Activated naive CD4-positive, alpha-beta T cell treated with anti-CD3 and anti-CD28 coated beads, Interleukin-2, amount 10 ng/mL, durations not matched to agents 7 days and 5 days (primary cell): Measurements from ENCODE around the gene BEST1.

Experiments
- CTCF ChIA-PET: fragments of 350-600 bp; sonication (Branson Sonifier 250); formaldehyde crosslinking; loops from one replicate; lab custom pipeline; 2021; ENCODE audit warnings: antibody characterized with exemption; lab: Charles Lee
- DNase-seq: peaks from one replicate; pipeline ENCODE4 v3.0.0-alpha.2; 2020
- H3K27ac Mint-ChIP-seq: one replicate; pipeline ENCODE4 v1.8.0; 2021; ENCODE audit warnings: mild to moderate bottlenecking, moderate library complexity, mixed read lengths
- H3K27me3 Mint-ChIP-seq: one replicate; pipeline ENCODE4 v1.8.0; 2021; ENCODE audit warnings: mild to moderate bottlenecking, mixed read lengths
- H3K36me3 Mint-ChIP-seq: one replicate; pipeline ENCODE4 v1.8.0; 2021; ENCODE audit warnings: mixed read lengths
- H3K4me1 Mint-ChIP-seq: one replicate; pipeline ENCODE4 v1.8.0; 2021; ENCODE audit warnings: mixed read lengths
- H3K4me3 Mint-ChIP-seq: one replicate; pipeline ENCODE4 v1.8.0; 2021; ENCODE audit warnings: mild to moderate bottlenecking, moderate library complexity, mixed read lengths
- H3K9me3 Mint-ChIP-seq: one replicate; pipeline ENCODE4 v1.8.0; 2021; ENCODE audit warnings: mixed read lengths

BEST1 gene

GRCh38 chr11:61950035-61950547 lies at the start of gene BEST1:
Gene BEST1, plus strand, starts transcription at chr11:61950351. Its CDS starts 1,456 bp downstream, at chr11:61951807.
- H3K9me3 Mint-ChIP-seq = no peaks in the 10 kb centered on the region
- H3K27ac Mint-ChIP-seq = no peak within 1 kb of the TSS

GRCh38 chr11:61901397-61901796 lies 48.8 kb upstream of the BEST1 start:
- Mint-ChIP-seq H3K4me3 (no peak overlapping the region), H3K27ac (no peak overlapping the region), H3K36me3 (no peaks in the 10 kb centered on the region), H3K9me3 (no peaks in the 10 kb centered on the region), H3K4me1 (peaks cover 6% of the 10 kb centered on the region), H3K27me3 (peaks cover 12% of the 10 kb centered on the region)
- CTCF ChIA-PET = interaction anchor here (1.1 to 10.4 kb wide), 4 partner anchors 47 to 206 kb away, joined by 3 to 261 read pairs (median 96); partner anchors contain the start of gene BEST1
- no peak for DNase-seq

More at GRCh38 chr11:61950035-61950547, at the start of gene BEST1:
- no peak for DNase-seq
- CTCF ChIA-PET = interaction anchor here (0.6 to 9.2 kb wide), 10 partner anchors 9 to 252 kb away, joined by 3 to 176 read pairs (median 16); no protein-coding TSS in a partner anchor
- peaks cover 41% of the 10 kb centered on the region for H3K27me3 Mint-ChIP-seq
- no peaks in the 10 kb centered on the region for H3K36me3 Mint-ChIP-seq
- H3K4me1 Mint-ChIP-seq = peaks cover 3% of the 10 kb centered on the region
- no peak within 1 kb of the TSS for H3K4me3 Mint-ChIP-seq

GRCh38 chr11:61902313-61902712 lies 47.8 kb upstream of the BEST1 start:
- Mint-ChIP-seq H3K4me1 (peaks cover 6% of the 10 kb centered on the region), H3K4me3 (no peak overlapping the region), H3K27ac (no peak overlapping the region), H3K36me3 (no peaks in the 10 kb centered on the region), H3K27me3 (peaks cover 9% of the 10 kb centered on the region), H3K9me3 (no peaks in the 10 kb centered on the region)
- no peak for DNase-seq
- CTCF ChIA-PET = interaction anchor here (1.6 to 10.4 kb wide), 4 partner anchors 46 to 206 kb away, joined by 6 to 261 read pairs (median 96); partner anchors contain the start of gene BEST1

GRCh38 chr11:61903845-61904244 lies 46.3 kb upstream of the BEST1 start:
- H3K4me3 Mint-ChIP-seq = no peak overlapping the region
- H3K9me3 Mint-ChIP-seq = no peaks in the 10 kb centered on the region
- peaks cover 4% of the 10 kb centered on the region for H3K4me1 Mint-ChIP-seq
- peaks cover 9% of the 10 kb centered on the region for H3K27me3 Mint-ChIP-seq
- CTCF ChIA-PET = interaction anchor here (0.6 to 10.4 kb wide), 6 partner anchors 31 to 425 kb away, joined by 3 to 261 read pairs (median 5); partner anchors contain the start of gene BEST1
- H3K36me3 Mint-ChIP-seq = no peaks in the 10 kb centered on the region
- no peak overlapping the region for H3K27ac Mint-ChIP-seq
- no peak for DNase-seq

GRCh38 chr11:61904539-61905048 lies 45.6 kb upstream of the BEST1 start:
- Mint-ChIP-seq H3K9me3 (no peaks in the 10 kb centered on the region), H3K27ac (no peak overlapping the region), H3K4me1 (no peaks in the 10 kb centered on the region), H3K36me3 (no peaks in the 10 kb centered on the region), H3K27me3 (peaks cover 9% of the 10 kb centered on the region), H3K4me3 (no peak overlapping the region)
- no peak for DNase-seq
- CTCF ChIA-PET = interaction anchor here (0.5 to 10.4 kb wide), 4 partner anchors 44 to 1869 kb away, joined by 3 to 261 read pairs (median 90); partner anchors contain the start of gene BEST1

- Mint-ChIP-seq H3K4me3 (no peak overlapping the region), H3K27ac (no peak overlapping the region), H3K27me3 (peaks cover 9% of the 10 kb centered on the region), H3K9me3 (no peaks in the 10 kb centered on the region), H3K36me3 (no peaks in the 10 kb centered on the region), H3K4me1 (no peaks in the 10 kb centered on the region)
- CTCF ChIA-PET = interaction anchor here (1.2 to 10.4 kb wide), 2 partner anchors 43 to 177 kb away, joined by 4 to 176 read pairs; partner anchors contain the start of gene BEST1
- DNase-seq = no peak
Observed at GRCh38 chr11:61905067-61905696, 45.0 kb upstream of the BEST1 start.

- H3K4me1 Mint-ChIP-seq = no peaks in the 10 kb centered on the region
- no peak for DNase-seq
- CTCF ChIA-PET = interaction anchor here (1.2 kb wide), 1 partner anchor 176 kb away, joined by 4 read pairs; no protein-coding TSS in a partner anchor
- H3K27me3 Mint-ChIP-seq = peaks cover 9% of the 10 kb centered on the region
- H3K4me3 Mint-ChIP-seq = no peak overlapping the region
- H3K9me3 Mint-ChIP-seq = no peaks in the 10 kb centered on the region
- H3K36me3 Mint-ChIP-seq = no peaks in the 10 kb centered on the region
- H3K27ac Mint-ChIP-seq = no peak overlapping the region
Observed at GRCh38 chr11:61905801-61906521, 44.2 kb upstream of the BEST1 start.

- CTCF ChIA-PET = no interaction called here
- Mint-ChIP-seq H3K4me3 (no peak overlapping the region), H3K36me3 (no peaks in the 10 kb centered on the region), H3K27ac (no peak overlapping the region), H3K27me3 (peaks cover 9% of the 10 kb centered on the region), H3K4me1 (no peaks in the 10 kb centered on the region), H3K9me3 (no peaks in the 10 kb centered on the region)
- no peak for DNase-seq
Observed at GRCh38 chr11:61906522-61906909, 43.6 kb upstream of the BEST1 start.

GRCh38 chr11:61907282-61907681 lies 42.9 kb upstream of the BEST1 start:
- CTCF ChIA-PET = interaction anchor here (0.9 to 1.9 kb wide), 2 partner anchors 8 to 40 kb away, joined by 3 to 9 read pairs; no protein-coding TSS in a partner anchor
- Mint-ChIP-seq H3K4me3 (no peak overlapping the region), H3K4me1 (no peaks in the 10 kb centered on the region), H3K9me3 (no peaks in the 10 kb centered on the region), H3K27ac (no peak overlapping the region), H3K27me3 (peaks cover 9% of the 10 kb centered on the region), H3K36me3 (no peaks in the 10 kb centered on the region)
- DNase-seq = no peak

GRCh38 chr11:61907871-61908729 lies 42.1 kb upstream of the BEST1 start:
- DNase-seq = no peak
- Mint-ChIP-seq H3K27me3 (peaks cover 9% of the 10 kb centered on the region), H3K4me1 (no peaks in the 10 kb centered on the region), H3K4me3 (no peak overlapping the region), H3K36me3 (no peaks in the 10 kb centered on the region), H3K9me3 (no peaks in the 10 kb centered on the region), H3K27ac (no peak overlapping the region)
- CTCF ChIA-PET = interaction anchor here (0.8 to 1.9 kb wide), 6 partner anchors 9 to 200 kb away, joined by 3 to 10 read pairs (median 4); no protein-coding TSS in a partner anchor

GRCh38 chr11:61908730-61909316 lies 41.3 kb upstream of the BEST1 start:
- Mint-ChIP-seq H3K36me3 (no peaks in the 10 kb centered on the region), H3K4me1 (no peaks in the 10 kb centered on the region), H3K27me3 (peaks cover 8% of the 10 kb centered on the region), H3K9me3 (no peaks in the 10 kb centered on the region), H3K4me3 (no peak overlapping the region), H3K27ac (no peak overlapping the region)
- CTCF ChIA-PET = interaction anchor here (0.8 to 1.9 kb wide), 6 partner anchors 10 to 199 kb away, joined by 3 to 10 read pairs (median 4); no protein-coding TSS in a partner anchor
- no peak for DNase-seq

GRCh38 chr11:61910187-61911127 lies 39.7 kb upstream of the BEST1 start:
- no peaks in the 10 kb centered on the region for H3K36me3 Mint-ChIP-seq
- DNase-seq = no peak
- CTCF ChIA-PET = interaction anchor here (0.7 to 1.9 kb wide), 5 partner anchors 9 to 172 kb away, joined by 3 to 10 read pairs (median 4); no protein-coding TSS in a partner anchor
- no peaks in the 10 kb centered on the region for H3K4me1 Mint-ChIP-seq
- H3K4me3 Mint-ChIP-seq = no peak overlapping the region
- peaks cover 18% of the 10 kb centered on the region for H3K27me3 Mint-ChIP-seq
- H3K9me3 Mint-ChIP-seq = no peaks in the 10 kb centered on the region
- no peak overlapping the region for H3K27ac Mint-ChIP-seq
